ENCODE results near the gene CUX1. TPM values are rescaled to one million over a fixed set of nuclear protein-coding genes. Genes with fewer than 3 reads are reported as not detected.

The CUX1 gene
- total RNA-seq, 1 donor from 2014 or later: 50.6 TPM

DNA sequence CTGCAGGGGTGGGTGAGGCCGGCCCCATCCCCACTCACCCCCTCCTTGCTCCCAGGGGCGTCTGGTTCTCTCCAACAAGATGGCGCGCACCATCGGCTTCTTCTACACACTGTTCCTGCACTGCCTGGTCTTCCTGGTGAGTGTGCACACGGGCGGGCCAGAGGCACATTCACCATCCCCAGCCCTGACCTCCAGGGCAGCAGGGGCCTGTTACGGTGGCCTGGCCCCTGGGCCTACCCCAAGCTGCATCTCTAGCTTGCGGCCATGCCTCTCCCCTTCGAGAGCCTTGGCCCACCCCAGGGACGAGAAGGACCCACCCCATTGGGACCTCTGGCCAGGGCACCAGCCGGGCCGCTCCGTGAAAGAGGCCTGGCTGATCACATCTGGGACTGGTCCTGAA lies 464.4 kb downstream of the CUX1 start:
- FAIRE-seq: no peak
- peaks cover 10% of the 10 kb centered on the region for H3K27me3 Mint-ChIP-seq (ENCODE audit: low read depth, unreplicated experiment)
- TF ChIP-seq, protein P1, sequence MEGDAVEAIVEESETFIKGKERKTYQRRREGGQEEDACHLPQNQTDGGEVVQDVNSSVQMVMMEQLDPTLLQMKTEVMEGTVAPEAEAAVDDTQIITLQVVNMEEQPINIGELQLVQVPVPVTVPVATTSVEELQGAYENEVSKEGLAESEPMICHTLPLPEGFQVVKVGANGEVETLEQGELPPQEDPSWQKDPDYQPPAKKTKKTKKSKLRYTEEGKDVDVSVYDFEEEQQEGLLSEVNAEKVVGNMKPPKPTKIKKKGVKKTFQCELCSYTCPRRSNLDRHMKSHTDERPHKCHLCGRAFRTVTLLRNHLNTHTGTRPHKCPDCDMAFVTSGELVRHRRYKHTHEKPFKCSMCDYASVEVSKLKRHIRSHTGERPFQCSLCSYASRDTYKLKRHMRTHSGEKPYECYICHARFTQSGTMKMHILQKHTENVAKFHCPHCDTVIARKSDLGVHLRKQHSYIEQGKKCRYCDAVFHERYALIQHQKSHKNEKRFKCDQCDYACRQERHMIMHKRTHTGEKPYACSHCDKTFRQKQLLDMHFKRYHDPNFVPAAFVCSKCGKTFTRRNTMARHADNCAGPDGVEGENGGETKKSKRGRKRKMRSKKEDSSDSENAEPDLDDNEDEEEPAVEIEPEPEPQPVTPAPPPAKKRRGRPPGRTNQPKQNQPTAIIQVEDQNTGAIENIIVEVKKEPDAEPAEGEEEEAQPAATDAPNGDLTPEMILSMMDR (IDR thresholded peaks at IDR 0.05; ENCODE audit: insufficient read depth, low read depth, low read length): no peak
- no peak for TF ChIP-seq EZH2 (IDR thresholded peaks at IDR 0.05; ENCODE audit: insufficient read depth, low read length)
- Histone ChIP-seq H3K9ac (ENCODE audit: low read length) (no peak overlapping the region), H3K4me3 (ENCODE audit: insufficient read depth, low read depth, low read length) (no peak overlapping the region), H3K9me3 (ENCODE audit: insufficient read depth, low read depth, low read length) (no peaks in the 10 kb centered on the region), H3K36me3 (ENCODE audit: insufficient read depth, low read length) (no peaks in the 10 kb centered on the region), H3K4me1 (ENCODE audit: insufficient read depth, low read length) (peaks cover 6% of the 10 kb centered on the region), H3K4me2 (ENCODE audit: low read length) (no peak overlapping the region), H4K20me1 (ENCODE audit: insufficient read depth, low read length) (no peaks in the 10 kb centered on the region), H3K79me2 (ENCODE audit: insufficient read depth, low read length) (no peaks in the 10 kb centered on the region), H2AFZ (ENCODE audit: low read depth, low read length) (no peak overlapping the region), H3K27me3 (ENCODE audit: insufficient read depth, low read length) (no peaks in the 10 kb centered on the region), H3K27ac (ENCODE audit: low read depth, low read length) (no peak overlapping the region)
- no peaks in the 10 kb centered on the region for H3K36me3 Mint-ChIP-seq (ENCODE audit: low read depth, unreplicated experiment)
- H3K9me3 Mint-ChIP-seq (ENCODE audit: unreplicated experiment): no peaks in the 10 kb centered on the region
- DNase-seq (ENCODE audit: low read depth): no peak
- H3K4me3 Mint-ChIP-seq (ENCODE audit: unreplicated experiment): no peak overlapping the region
- H3K4me1 Mint-ChIP-seq (ENCODE audit: low read depth, unreplicated experiment): no peaks in the 10 kb centered on the region
- no peak overlapping the region for H3K27ac Mint-ChIP-seq (ENCODE audit: unreplicated experiment)

- TF ChIP-seq EZH2 (IDR thresholded peaks at IDR 0.05; ENCODE audit: insufficient read depth, low read length): no peak
- TF ChIP-seq, protein P1 (IDR thresholded peaks at IDR 0.05; ENCODE audit: insufficient read depth, low read depth, low read length): no peak
- peaks cover under 1% of the 10 kb centered on the region for H4K20me1 ChIP-seq (ENCODE audit: insufficient read depth, low read length)
- DNase-seq (ENCODE audit: low read depth) (no peak), FAIRE-seq (no peak)
- H3K27ac ChIP-seq (ENCODE audit: low read depth, low read length): no peak overlapping the region
- no peak overlapping the region for H3K4me3 Mint-ChIP-seq (ENCODE audit: unreplicated experiment)
- H3K79me2 ChIP-seq (ENCODE audit: insufficient read depth, low read length): no peaks in the 10 kb centered on the region
- H3K4me1 ChIP-seq (ENCODE audit: insufficient read depth, low read length): peaks cover 12% of the 10 kb centered on the region
- no peaks in the 10 kb centered on the region for H3K36me3 ChIP-seq (ENCODE audit: insufficient read depth, low read length)
- H2AFZ ChIP-seq (ENCODE audit: low read depth, low read length): no peak overlapping the region
- no peaks in the 10 kb centered on the region for H3K36me3 Mint-ChIP-seq (ENCODE audit: low read depth, unreplicated experiment)
- peaks cover 10% of the 10 kb centered on the region for H3K27me3 Mint-ChIP-seq (ENCODE audit: low read depth, unreplicated experiment)
- H3K4me1 Mint-ChIP-seq (ENCODE audit: low read depth, unreplicated experiment): no peaks in the 10 kb centered on the region
- no peak overlapping the region for H3K9ac ChIP-seq (ENCODE audit: low read length)
- H3K4me3 ChIP-seq (ENCODE audit: insufficient read depth, low read depth, low read length): no peak overlapping the region
- H3K27ac Mint-ChIP-seq (ENCODE audit: unreplicated experiment): no peak overlapping the region
- no peak overlapping the region for H3K4me2 ChIP-seq (ENCODE audit: low read length)
- H3K9me3 Mint-ChIP-seq (ENCODE audit: unreplicated experiment): no peaks in the 10 kb centered on the region
- H3K27me3 ChIP-seq (ENCODE audit: insufficient read depth, low read length): no peaks in the 10 kb centered on the region
- no peaks in the 10 kb centered on the region for H3K9me3 ChIP-seq (ENCODE audit: insufficient read depth, low read depth, low read length)
Measured at GRCh38 chr7:102282465-102283362, 465.3 kb downstream of the CUX1 start.

All from astrocyte (in vitro differentiated cells and primary cell).